Gastrocnemius medialis (tissue), 4 donors: ENCODE data around the gene YOD1. TPM values are rescaled to one million over a fixed set of nuclear protein-coding genes. Genes with fewer than 3 reads are reported as not detected.

ENCODE experiments used
- ATAC-seq, 2 donors: fragments of 150-250 bp; one replicate each; pipeline ENCODE4 v1.9.1; 2016
- DNase-seq, 2 donors: peaks; one replicate each; pipeline ENCODE4 v3.0.0-alpha.2; 2019
- H3K27ac ChIP-seq, 4 donors: fragments of 200-600 bp; sonication (generic); 1 replicate in 1 of 4; 2 replicates in 3 of 4; pipeline ENCODE4 v1.5.1; 2016 to 2018; ENCODE audit warnings: mild to moderate bottlenecking in 2 of 4, moderate library complexity in 1 of 4
- H3K27me3 ChIP-seq, 3 donors: fragments of 200-600 bp; sonication (generic) in 2 of 3; 1 replicate in 1 of 3; 2 replicates in 2 of 3; pipeline versions ENCODE4 v1.5.1 to v1.6.0; 2016 to 2019; ENCODE audit warnings: mild to moderate bottlenecking in 1 of 3, moderate library complexity in 1 of 3
- H3K36me3 ChIP-seq, 2 donors: fragments of 200-600 bp; sonication (generic) in 1 of 2; one replicate each; pipeline ENCODE4 v1.5.1; 2017 to 2018
- H3K4me1 ChIP-seq, 2 donors: fragments of 200-600 bp; sonication (generic) in 1 of 2; one replicate each; pipeline ENCODE4 v1.5.1; 2016 to 2017; ENCODE audit warnings: mild to moderate bottlenecking in 2 of 2
- H3K4me3 ChIP-seq, 4 donors: fragments of 200-600 bp; sonication (generic) in 3 of 4; 1 replicate in 1 of 4; 2 replicates in 3 of 4; pipeline ENCODE4 v1.5.1; 2016 to 2019; ENCODE audit warnings: mild to moderate bottlenecking in 2 of 4
- H3K9me3 ChIP-seq, 3 donors: fragments of 200-600 bp; sonication (generic) in 2 of 3; 1 replicate in 1 of 3; 2 replicates in 2 of 3; pipeline ENCODE4 v1.5.1; 2016 to 2019
- POLR2A ChIP-seq, 2 donors: fragments of 450-650 bp; IDR thresholded peaks; one replicate each; pipeline ENCODE4 v1.6.1; 2017; ENCODE audit warnings: antibody characterized with exemption in 2 of 2, mild to moderate bottlenecking in 2 of 2, moderate library complexity in 2 of 2
- in situ Hi-C, 4 donors: fragments of 200-750 bp; cut with MboI; loops; one replicate each; pipeline versions ENCODE4 v1.15.0 to v1.8.0; 2017; ENCODE audit warnings: low sequenced_read_pairs in 4 of 4
- intact Hi-C: fragments of 100-400 bp; cut with DNase I; formaldehyde crosslinking; loops from one replicate; pipeline ENCODE4 v1.15.1; 2023; ENCODE audit warnings: low total_unique reads
- total RNA-seq, 4 donors: library from RNA; depleted of rRNA; stranded (reverse); fragments of >200 nt; gene quantifications; one replicate each; pipeline versions ENCODE4 v1.1.0 to v1.2.3, GENCODE V29; 2016
- TF ChIP-seq, protein P1 (sequence below), 5 experiments: fragments of 450-650 bp in 3 of 5; fragments of 200-600 bp in 2 of 5; sonication (generic) in 2 of 5; IDR thresholded peaks in 4 of 5; conservative IDR thresholded peaks in 1 of 5; 1 replicate in 4 of 5; 2 replicates in 1 of 5; pipeline ENCODE4 v1.5.1; 2016 to 2019; ENCODE audit warnings: antibody characterized with exemption in 5 of 5, mild to moderate bottlenecking in 3 of 5, moderate library complexity in 3 of 5

Gene YOD1
- total RNA-seq, 4 donors from 2014 or later, result 3.0 to 6.7 (median 6.2) TPM

- no peak for DNase-seq
- no peak overlapping the region for H3K4me3 ChIP-seq
- intact Hi-C loops, result loop anchor here (10.0 kb wide), 1 partner anchor 55 kb away; the partner anchor contains the start of gene C1orf116
Measured at GRCh38 chr1:207089627-207090355, 38.8 kb upstream of the YOD1 start.

GRCh38 chr1:207088701-207089626 lies 38.0 kb upstream of the YOD1 start, which contains the start of gene C4BPB:
TSS of gene C4BPB (plus strand) at chr1:207088860. CDS start at chr1:207089532, 672 bp downstream.
- DNase-seq (no peak), ATAC-seq (peak in 1 of 2 donors; percentile 39)
- Histone ChIP-seq H3K4me1 (peaks cover 2 to 4% of the 10 kb centered on the region in 2 donors), H3K27me3 (no peaks in the 10 kb centered on the region), H3K9me3 (no peaks in the 10 kb centered on the region), H3K4me3 (no peak within 1 kb of the TSS), H3K36me3 (no peaks in the 10 kb centered on the region), H3K27ac (no peak within 1 kb of the TSS)
- intact Hi-C loops, result loop anchor here (10.0 kb wide), 1 partner anchor 54 kb away; the partner anchor contains the start of gene C1orf116
- no peak for TF ChIP-seq POLR2A (IDR thresholded peaks at IDR 0.05)
- TF ChIP-seq, protein P1, sequence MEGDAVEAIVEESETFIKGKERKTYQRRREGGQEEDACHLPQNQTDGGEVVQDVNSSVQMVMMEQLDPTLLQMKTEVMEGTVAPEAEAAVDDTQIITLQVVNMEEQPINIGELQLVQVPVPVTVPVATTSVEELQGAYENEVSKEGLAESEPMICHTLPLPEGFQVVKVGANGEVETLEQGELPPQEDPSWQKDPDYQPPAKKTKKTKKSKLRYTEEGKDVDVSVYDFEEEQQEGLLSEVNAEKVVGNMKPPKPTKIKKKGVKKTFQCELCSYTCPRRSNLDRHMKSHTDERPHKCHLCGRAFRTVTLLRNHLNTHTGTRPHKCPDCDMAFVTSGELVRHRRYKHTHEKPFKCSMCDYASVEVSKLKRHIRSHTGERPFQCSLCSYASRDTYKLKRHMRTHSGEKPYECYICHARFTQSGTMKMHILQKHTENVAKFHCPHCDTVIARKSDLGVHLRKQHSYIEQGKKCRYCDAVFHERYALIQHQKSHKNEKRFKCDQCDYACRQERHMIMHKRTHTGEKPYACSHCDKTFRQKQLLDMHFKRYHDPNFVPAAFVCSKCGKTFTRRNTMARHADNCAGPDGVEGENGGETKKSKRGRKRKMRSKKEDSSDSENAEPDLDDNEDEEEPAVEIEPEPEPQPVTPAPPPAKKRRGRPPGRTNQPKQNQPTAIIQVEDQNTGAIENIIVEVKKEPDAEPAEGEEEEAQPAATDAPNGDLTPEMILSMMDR (IDR thresholded peaks at IDR 0.05 in 4 of 5, conservative IDR thresholded peaks at IDR 0.05 in 1 of 5), result no peak
- in situ Hi-C loops, result loop anchor here in 3 of 4 donors (5.0 to 10.0 kb wide), 3 partner anchors 313 to 318 kb away; no protein-coding TSS in a partner anchor

More at GRCh38 chr1:207089627-207090355, 38.8 kb upstream of the YOD1 start:
- H3K36me3 ChIP-seq, result no peaks in the 10 kb centered on the region
- ATAC-seq, result no peak
- H3K27ac ChIP-seq, result no peak overlapping the region
- H3K4me1 ChIP-seq, result peaks cover 2 to 4% of the 10 kb centered on the region in 2 donors
- no peaks in the 10 kb centered on the region for H3K27me3 ChIP-seq
- in situ Hi-C loops, result loop anchor here in 3 of 4 donors (5.0 to 10.0 kb wide), 3 partner anchors 313 to 318 kb away; no protein-coding TSS in a partner anchor
- H3K9me3 ChIP-seq, result no peaks in the 10 kb centered on the region
- no peak for TF ChIP-seq POLR2A (IDR thresholded peaks at IDR 0.05)
- TF ChIP-seq, protein P1 (IDR thresholded peaks at IDR 0.05 in 4 of 5, conservative IDR thresholded peaks at IDR 0.05 in 1 of 5), result no peak

DNA sequence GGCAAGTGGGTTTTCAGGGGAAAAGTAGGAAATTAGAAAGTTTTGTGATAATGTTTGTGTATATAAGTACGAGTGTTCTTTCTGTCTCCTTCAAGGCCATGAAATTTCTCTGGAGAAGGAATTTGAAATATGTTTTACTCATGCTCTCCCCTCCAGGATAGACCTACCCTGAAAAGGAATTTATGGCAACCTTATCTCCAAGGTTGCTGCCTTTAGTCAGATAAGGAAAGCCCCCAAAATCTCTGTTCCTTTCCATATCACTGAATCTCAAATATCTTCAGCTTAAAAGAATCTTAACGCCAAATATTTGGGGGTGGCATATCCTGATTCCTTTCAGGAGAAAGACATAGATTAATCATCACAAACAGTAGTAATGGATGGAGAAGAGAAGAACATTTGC lies 37.2 kb upstream of the YOD1 start:
- intact Hi-C loops, result loop anchor here (10.0 kb wide), 1 partner anchor 53 kb away; the partner anchor contains the start of gene C1orf116
- ATAC-seq, result no peak
- no peak for DNase-seq
- H3K27ac ChIP-seq, result no peak overlapping the region
- no peaks in the 10 kb centered on the region for H3K27me3 ChIP-seq
- in situ Hi-C loops, result loop anchor here in 3 of 4 donors (5.0 to 10.0 kb wide), 3 partner anchors 314 to 319 kb away; no protein-coding TSS in a partner anchor
- no peak for TF ChIP-seq POLR2A (IDR thresholded peaks at IDR 0.05)
- TF ChIP-seq, protein P1 (IDR thresholded peaks at IDR 0.05 in 4 of 5, conservative IDR thresholded peaks at IDR 0.05 in 1 of 5), result no peak
- H3K9me3 ChIP-seq, result no peaks in the 10 kb centered on the region
- H3K4me1 ChIP-seq, result peaks cover 2 to 4% of the 10 kb centered on the region in 2 donors
- H3K36me3 ChIP-seq, result no peaks in the 10 kb centered on the region
- no peak overlapping the region for H3K4me3 ChIP-seq

GRCh38 chr1:207085887-207086286 lies 34.9 kb upstream of the YOD1 start:
- ATAC-seq, result no peak
- Histone ChIP-seq H3K9me3 (no peaks in the 10 kb centered on the region), H3K4me3 (no peak overlapping the region), H3K27ac (no peak overlapping the region), H3K4me1 (peaks cover 2 to 4% of the 10 kb centered on the region in 2 donors), H3K27me3 (no peaks in the 10 kb centered on the region), H3K36me3 (no peaks in the 10 kb centered on the region)
- intact Hi-C loops (loop anchor here (2.0 to 10.0 kb wide), 3 partner anchors 51 to 413 kb away; partner anchors contain the start of gene C1orf116), in situ Hi-C loops (loop anchor here in 3 of 4 donors (5.0 to 10.0 kb wide), 3 partner anchors 316 to 321 kb away; no protein-coding TSS in a partner anchor)
- no peak for DNase-seq
- TF ChIP-seq POLR2A (IDR thresholded peaks at IDR 0.05), result no peak
- TF ChIP-seq, protein P1 (IDR thresholded peaks at IDR 0.05 in 4 of 5, conservative IDR thresholded peaks at IDR 0.05 in 1 of 5), result no peak
